H1 (cell line): Measurements from ENCODE around the gene TMEM131L. TPM values are rescaled to one million over a fixed set of nuclear protein-coding genes. Genes with fewer than 3 reads are reported as not detected.

Source experiments
- BACH1 ChIP-seq: IDR thresholded peaks from 2 replicates; pipeline ENCODE4 v1.6.1; 2012; ENCODE audit warnings: low read length, improper control_type of control experiment
- RBBP5 ChIP-seq: IDR thresholded peaks from 2 replicates; pipeline ENCODE4 v1.7.1; 2012; ENCODE audit warnings: low read depth, mild to moderate bottlenecking, inconsistent platforms, low read length, moderate library complexity, borderline replicate concordance
- SIX5 ChIP-seq: IDR thresholded peaks from 2 replicates; pipeline ENCODE4 v1.6.1; 2011; ENCODE audit warnings: mild to moderate bottlenecking, low read depth, low read length
- polyA plus RNA-seq, 7 experiments: library from polyadenylated mRNA; depleted of rRNA in 3 of 7; stranded (reverse) in 5 of 7; unstranded in 2 of 7; fragments of >200 nt in 5 of 7; fragments of 200-250 nt in 2 of 7; gene quantifications; 1 replicate in 5 of 7; 2 replicates in 1 of 7; 4 replicates in 1 of 7; pipeline versions ENCODE4 v1.2.1 to v1.2.3, GENCODE V29; 2011 to 2013; ENCODE audit warnings: missing spikeins in 2 of 7, mixed read lengths in 2 of 7
- total RNA-seq: library from RNA; stranded (reverse); fragmentation: NEBNext Ultra II Directional; extraction: Animal tissue kit (Norgen Biotek cat#: 25700); gene quantifications from 2 replicates; pipeline ENCODE4 v1.2.1, GENCODE V29; 2021

TMEM131L gene
- total and polyA plus RNA-seq, 2 of the 8 experiments (the other 6 are each of a cell fraction or from before 2014, with no cell fraction given), result 14.3 to 26.1 TPM

DNA sequence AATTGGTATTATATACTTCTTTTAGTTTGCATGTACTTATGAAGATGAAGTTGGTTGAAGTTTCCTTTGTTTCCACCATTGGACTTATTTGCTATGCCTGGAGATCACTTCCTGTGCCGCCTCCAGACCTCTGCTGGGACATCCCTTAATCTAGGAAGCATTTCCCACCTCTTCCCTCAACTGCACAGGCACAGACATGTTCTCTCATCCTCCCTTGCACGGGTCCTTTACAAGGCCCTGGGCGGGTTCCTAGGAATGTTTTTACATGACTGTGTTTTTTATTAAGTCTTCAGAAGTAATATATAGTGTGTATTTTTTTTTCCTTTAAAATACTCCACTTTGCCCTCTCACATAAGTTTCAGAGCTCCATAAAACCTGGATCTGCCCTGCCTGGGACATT, 51.0 kb downstream of the TMEM131L start (continued):
- TF ChIP-seq BACH1 (no peak), RBBP5 (no peak), SIX5 (no peak)
